KMS-11 (cell line): ENCODE measurements around the gene CD1C.

Experiments
- H2AFZ ChIP-seq: fragments of 200-600 bp; sonication (generic); 2 replicates; pipeline ENCODE4 v1.6.1; 2016; ENCODE audit warnings: antibody characterized with exemption, mixed run types, low read depth
- H3K27ac ChIP-seq: fragments of 200-600 bp; sonication (generic); 2 replicates; pipeline ENCODE4 v1.6.1; 2016; ENCODE audit warnings: mild to moderate bottlenecking, mixed run types
- H3K27me3 ChIP-seq: fragments of 200-600 bp; sonication (generic); 2 replicates; pipeline ENCODE4 v1.6.1; 2017; ENCODE audit warnings: mild to moderate bottlenecking, low read depth, mixed run types, moderate library complexity; ENCODE audit not compliant: insufficient read depth
- H3K36me3 ChIP-seq: fragments of 200-600 bp; sonication (generic); 2 replicates; pipeline ENCODE4 v1.6.1; 2017; ENCODE audit warnings: mild to moderate bottlenecking, mixed run types; ENCODE audit not compliant: insufficient read depth
- H3K4me1 ChIP-seq: fragments of 200-600 bp; sonication (generic); 2 replicates; pipeline ENCODE4 v1.6.1; 2016; ENCODE audit warnings: mild to moderate bottlenecking, low read depth, mixed run types; ENCODE audit not compliant: poor library complexity, severe bottlenecking
- H3K4me2 ChIP-seq: fragments of 200-600 bp; sonication (generic); 2 replicates; pipeline ENCODE4 v1.7.0; 2016; ENCODE audit warnings: mild to moderate bottlenecking, mixed run types
- H3K4me3 ChIP-seq: fragments of 200-600 bp; sonication (generic); IDR thresholded peaks from 2 replicates; pipeline ENCODE4 v1.6.1; 2017; ENCODE audit warnings: low read depth, low read length, mixed read lengths; ENCODE audit not compliant: insufficient read depth
- H3K79me2 ChIP-seq: fragments of 200-600 bp; sonication (generic); 2 replicates; pipeline ENCODE4 v1.6.1; 2016; ENCODE audit warnings: low read depth, mixed run types; ENCODE audit not compliant: insufficient read depth
- H3K9ac ChIP-seq: fragments of 200-600 bp; sonication (generic); 2 replicates; pipeline ENCODE4 v1.6.1; 2016; ENCODE audit warnings: mild to moderate bottlenecking, mixed run types
- H4K20me1 ChIP-seq: fragments of 200-600 bp; sonication (generic); 2 replicates; pipeline ENCODE4 v1.6.1; 2016; ENCODE audit warnings: mild to moderate bottlenecking, mixed run types; ENCODE audit not compliant: insufficient read depth
- CTCF ChIP-seq: fragments of 200-600 bp; sonication (generic); conservative IDR thresholded peaks from 2 replicates; pipeline ENCODE4 v1.6.1; 2017; ENCODE audit warnings: low read depth, mild to moderate bottlenecking, antibody characterized with exemption, low read length, moderate library complexity, mixed read lengths

The CD1C gene

GRCh38 chr1:158289811-158290210 lies at the start of gene CD1C:
Gene CD1C, plus strand, starts transcription at chr1:158289923. Its CDS starts 142 bp downstream, at chr1:158290065.
- no peaks in the 10 kb centered on the region for H3K4me1 ChIP-seq
- no peak for TF ChIP-seq CTCF
- H3K79me2 ChIP-seq: no peaks in the 10 kb centered on the region
- no peaks in the 10 kb centered on the region for H4K20me1 ChIP-seq
- no peak within 1 kb of the TSS for H3K27ac ChIP-seq
- no peak within 1 kb of the TSS for H3K4me3 ChIP-seq
- H3K36me3 ChIP-seq: no peaks in the 10 kb centered on the region
- H3K4me2 ChIP-seq: no peak within 1 kb of the TSS
- no peak within 1 kb of the TSS for H2AFZ ChIP-seq
- H3K27me3 ChIP-seq: no peaks in the 10 kb centered on the region
- H3K9ac ChIP-seq: no peak within 1 kb of the TSS

GRCh38 chr1:158246650-158247049 lies 43.1 kb upstream of the CD1C start:
- Histone ChIP-seq H3K4me3 (no peak overlapping the region), H3K9ac (no peak overlapping the region), H3K27ac (no peak overlapping the region), H3K36me3 (no peaks in the 10 kb centered on the region), H3K4me2 (no peak overlapping the region), H3K27me3 (peaks cover 13% of the 10 kb centered on the region; the same call in 1 of the 2 replicates), H2AFZ (no peak overlapping the region), H4K20me1 (no peaks in the 10 kb centered on the region), H3K79me2 (no peaks in the 10 kb centered on the region), H3K4me1 (peaks cover 16% of the 10 kb centered on the region)
- TF ChIP-seq CTCF: peak; percentile 63

- H3K9ac ChIP-seq: no peak overlapping the region
- H2AFZ ChIP-seq: no peak overlapping the region
- H3K4me2 ChIP-seq: peak overlapping the region; percentile 22; the same call in 1 of the 2 replicates
- H3K27ac ChIP-seq: no peak overlapping the region
- TF ChIP-seq CTCF: no peak
- peaks cover 16% of the 10 kb centered on the region for H3K4me1 ChIP-seq
- no peaks in the 10 kb centered on the region for H3K36me3 ChIP-seq
- H4K20me1 ChIP-seq: no peaks in the 10 kb centered on the region
- H3K4me3 ChIP-seq: no peak overlapping the region
- no peaks in the 10 kb centered on the region for H3K79me2 ChIP-seq
- peaks cover 9% of the 10 kb centered on the region; the same call in 1 of the 2 replicates for H3K27me3 ChIP-seq
Observed at GRCh38 chr1:158248118-158248517, 41.6 kb upstream of the CD1C start.

- H3K27ac ChIP-seq: no peak overlapping the region
- no peak overlapping the region for H3K4me2 ChIP-seq
Observed at GRCh38 chr1:158248771-158249170, 41.0 kb upstream of the CD1C start.

More at GRCh38 chr1:158248771-158249170, 41.0 kb upstream of the CD1C start:
- H4K20me1 ChIP-seq: no peaks in the 10 kb centered on the region
- no peak overlapping the region for H3K9ac ChIP-seq
- H3K36me3 ChIP-seq: no peaks in the 10 kb centered on the region
- H3K4me1 ChIP-seq: peaks cover 16% of the 10 kb centered on the region
- peaks cover 9% of the 10 kb centered on the region; the same call in 1 of the 2 replicates for H3K27me3 ChIP-seq
- H3K79me2 ChIP-seq: no peaks in the 10 kb centered on the region
- no peak for TF ChIP-seq CTCF
- no peak overlapping the region for H2AFZ ChIP-seq
- H3K4me3 ChIP-seq: no peak overlapping the region
